ENCODE results near the gene ROCK1. TPM values are rescaled to one million over a fixed set of nuclear protein-coding genes. Genes with fewer than 3 reads are reported as not detected.
"Not testable (repeated sequence)": the region's sequence is repeated elsewhere in the genome, so short reads cannot be mapped to it uniquely, and the experiment has no call there.

ROCK1 gene
- total RNA-seq, 1 donor from 2014 or later, result 36.4 TPM

- no peaks in the 10 kb centered on the region for H3K4me1 Mint-ChIP-seq
- TF ChIP-seq, protein P1, sequence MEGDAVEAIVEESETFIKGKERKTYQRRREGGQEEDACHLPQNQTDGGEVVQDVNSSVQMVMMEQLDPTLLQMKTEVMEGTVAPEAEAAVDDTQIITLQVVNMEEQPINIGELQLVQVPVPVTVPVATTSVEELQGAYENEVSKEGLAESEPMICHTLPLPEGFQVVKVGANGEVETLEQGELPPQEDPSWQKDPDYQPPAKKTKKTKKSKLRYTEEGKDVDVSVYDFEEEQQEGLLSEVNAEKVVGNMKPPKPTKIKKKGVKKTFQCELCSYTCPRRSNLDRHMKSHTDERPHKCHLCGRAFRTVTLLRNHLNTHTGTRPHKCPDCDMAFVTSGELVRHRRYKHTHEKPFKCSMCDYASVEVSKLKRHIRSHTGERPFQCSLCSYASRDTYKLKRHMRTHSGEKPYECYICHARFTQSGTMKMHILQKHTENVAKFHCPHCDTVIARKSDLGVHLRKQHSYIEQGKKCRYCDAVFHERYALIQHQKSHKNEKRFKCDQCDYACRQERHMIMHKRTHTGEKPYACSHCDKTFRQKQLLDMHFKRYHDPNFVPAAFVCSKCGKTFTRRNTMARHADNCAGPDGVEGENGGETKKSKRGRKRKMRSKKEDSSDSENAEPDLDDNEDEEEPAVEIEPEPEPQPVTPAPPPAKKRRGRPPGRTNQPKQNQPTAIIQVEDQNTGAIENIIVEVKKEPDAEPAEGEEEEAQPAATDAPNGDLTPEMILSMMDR (conservative IDR thresholded peaks at IDR 0.05), result no peak
- no peak overlapping the region for H3K4me3 Mint-ChIP-seq
- no peak overlapping the region for H3K27ac Mint-ChIP-seq (ENCODE audit: unreplicated experiment)
- DNase-seq (ENCODE audit: low read depth, low spot score), result no peak
- H3K27me3 Mint-ChIP-seq (ENCODE audit: low read depth), result no peaks in the 10 kb centered on the region
- peaks cover 36% of the 10 kb centered on the region for H3K36me3 Mint-ChIP-seq (ENCODE audit: low read depth)
- peaks cover 18% of the 10 kb centered on the region for H3K9me3 Mint-ChIP-seq
Observed at GRCh38 chr18:21031845-21032244, 79.8 kb downstream of the ROCK1 start.

GRCh38 chr18:21018257-21018656 is 93.4 kb downstream of the ROCK1 start:
- not testable (repeated sequence) for H3K27me3 Mint-ChIP-seq (ENCODE audit: low read depth); H3K9me3 Mint-ChIP-seq; H3K4me3 Mint-ChIP-seq; H3K4me1 Mint-ChIP-seq; DNase-seq (ENCODE audit: low read depth, low spot score); H3K27ac Mint-ChIP-seq (ENCODE audit: unreplicated experiment)
- H3K36me3 Mint-ChIP-seq (ENCODE audit: low read depth), result peaks cover 29% of the 10 kb centered on the region

DNA sequence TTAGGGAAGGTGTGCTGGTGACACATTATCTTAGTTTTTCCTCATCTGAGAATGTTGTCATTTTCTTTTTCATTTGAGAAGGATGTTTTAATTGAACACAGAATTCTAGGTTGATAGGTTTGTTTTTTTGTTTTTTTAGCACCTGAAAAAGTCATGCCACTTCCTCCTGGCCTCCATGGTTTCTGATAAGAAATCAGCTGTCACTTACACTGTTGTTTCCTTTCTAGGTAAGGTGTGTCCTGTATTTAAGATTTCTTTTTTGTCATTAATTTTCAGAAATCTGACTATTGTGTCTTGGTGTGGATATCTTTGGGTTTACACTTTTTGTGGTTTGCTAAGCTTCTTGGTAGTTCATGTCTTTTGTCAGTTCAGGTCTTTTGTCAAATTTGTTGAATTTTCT is 99.3 kb downstream of the ROCK1 start:
- no peaks in the 10 kb centered on the region for H3K27me3 Mint-ChIP-seq (ENCODE audit: low read depth)
- peaks cover 6% of the 10 kb centered on the region for H3K9me3 Mint-ChIP-seq
- DNase-seq (ENCODE audit: low read depth, low spot score), result no peak
- no peak overlapping the region for H3K4me3 Mint-ChIP-seq
- H3K4me1 Mint-ChIP-seq, result no peaks in the 10 kb centered on the region
- H3K36me3 Mint-ChIP-seq (ENCODE audit: low read depth), result peaks cover 53% of the 10 kb centered on the region
- no peak overlapping the region for H3K27ac Mint-ChIP-seq (ENCODE audit: unreplicated experiment)
- TF ChIP-seq, protein P1 (conservative IDR thresholded peaks at IDR 0.05), result no peak

- Mint-ChIP-seq H3K4me3 (no peak overlapping the region), H3K27me3 (ENCODE audit: low read depth) (no peaks in the 10 kb centered on the region), H3K9me3 (no peaks in the 10 kb centered on the region), H3K27ac (ENCODE audit: unreplicated experiment) (no peak overlapping the region), H3K4me1 (no peaks in the 10 kb centered on the region), H3K36me3 (ENCODE audit: low read depth) (peaks cover 14% of the 10 kb centered on the region)
- no peak for DNase-seq (ENCODE audit: low read depth, low spot score)
- TF ChIP-seq, protein P1 (conservative IDR thresholded peaks at IDR 0.05), result no peak
Observed at GRCh38 chr18:21004726-21005125, 106.9 kb downstream of the ROCK1 start.

- peaks cover 13% of the 10 kb centered on the region for H3K4me1 Mint-ChIP-seq
Observed at GRCh38 chr18:21000667-21001066, 110.9 kb downstream of the ROCK1 start.

DNA sequence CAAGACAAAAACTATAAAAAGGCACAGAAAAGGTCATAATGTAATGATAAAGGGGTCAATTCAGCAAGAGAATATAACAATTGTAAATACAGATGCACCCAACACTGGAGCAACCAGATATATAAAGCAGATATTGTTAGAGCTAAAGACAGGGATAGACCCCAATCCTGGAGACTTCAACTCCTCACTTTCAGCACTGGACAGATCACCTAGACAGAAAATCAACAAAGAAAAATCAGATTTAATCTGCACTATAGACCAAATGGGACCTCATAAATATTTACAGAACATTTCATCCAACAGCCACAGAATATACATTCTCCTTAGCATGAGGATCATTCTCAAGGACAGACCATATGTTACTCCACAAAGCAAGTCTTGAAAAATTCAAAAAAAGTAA is 114.2 kb downstream of the ROCK1 start:
- TF ChIP-seq, protein P1 (conservative IDR thresholded peaks at IDR 0.05), result no peak
- H3K27ac Mint-ChIP-seq (ENCODE audit: unreplicated experiment), result no peak overlapping the region
- H3K4me1 Mint-ChIP-seq, result peaks cover 13% of the 10 kb centered on the region
- peaks cover 13% of the 10 kb centered on the region for H3K36me3 Mint-ChIP-seq (ENCODE audit: low read depth)
- no peaks in the 10 kb centered on the region for H3K9me3 Mint-ChIP-seq
- no peaks in the 10 kb centered on the region for H3K27me3 Mint-ChIP-seq (ENCODE audit: low read depth)
- no peak overlapping the region for H3K4me3 Mint-ChIP-seq
- no peak for DNase-seq (ENCODE audit: low read depth, low spot score)

More at GRCh38 chr18:21000667-21001066, 110.9 kb downstream of the ROCK1 start:
- Mint-ChIP-seq H3K36me3 (ENCODE audit: low read depth) (peaks cover 10% of the 10 kb centered on the region), H3K27ac (ENCODE audit: unreplicated experiment) (no peak overlapping the region), H3K27me3 (ENCODE audit: low read depth) (no peaks in the 10 kb centered on the region), H3K9me3 (no peaks in the 10 kb centered on the region), H3K4me3 (no peak overlapping the region)
- DNase-seq (ENCODE audit: low read depth, low spot score), result no peak
- TF ChIP-seq, protein P1 (conservative IDR thresholded peaks at IDR 0.05), result no peak
